Endothelial cell of umbilical vein (primary cell): ENCODE measurements around the gene UBE3B. TPM values are rescaled to one million over a fixed set of nuclear protein-coding genes. Genes with fewer than 3 reads are reported as not detected.

Experiments
- BruUV-seq: library from RNA; stranded (reverse); fragments of 400-500 nt; replicated peaks from 2 replicates; lab custom pipeline; 2021; lab: Mats Ljungman, UMichigan
- CTCF ChIA-PET: fragments of 300-600, 350-600 bp; sonication (Branson Sonifier 250); formaldehyde crosslinking; loops from one replicate; lab custom pipeline; 2021; ENCODE audit warnings: antibody characterized with exemption, inconsistent platforms; lab: Charles Lee
- POLR2A ChIA-PET: fragments of 300-600, 350-600 bp; sonication (Branson Sonifier 250); formaldehyde crosslinking; loops from one replicate; lab custom pipeline; 2021; ENCODE audit warnings: antibody characterized with exemption, inconsistent platforms; lab: Charles Lee
- DNase-seq: peaks from one replicate; pipeline ENCODE4 v3.0.0-alpha.2; 2011; ENCODE audit warnings: low read depth, low spot score
- FAIRE-seq: peaks from 2 replicates; lab custom pipeline; 2011; peaks lifted over from hg19 to GRCh38; lab: Jason Lieb, UNC
- H2AFZ ChIP-seq: 2 replicates; pipeline ENCODE4 v1.6.0; 2012; ENCODE audit warnings: low read depth, low read length, control low read depth, inconsistent platforms
- H3K27ac ChIP-seq: 2 replicates; pipeline ENCODE4 v1.5.1; 2011; ENCODE audit warnings: low read depth, mild to moderate bottlenecking, control low read depth, low read length, moderate library complexity; ENCODE audit not compliant: insufficient read depth
- H3K27me3 ChIP-seq, 2 experiments: 2 replicates each; pipeline versions ENCODE4 v1.6.0 to v1.6.1; 2011; ENCODE audit warnings: low read length in 2 of 2, mixed read lengths in 1 of 2; ENCODE audit not compliant: control insufficient read depth in 2 of 2, insufficient read depth in 2 of 2
- H3K36me3 ChIP-seq, 2 experiments: 2 replicates in 1 of 2; 3 replicates in 1 of 2; pipeline ENCODE4 v1.5.1; 2011; ENCODE audit warnings: low read length in 2 of 2, mild to moderate bottlenecking in 1 of 2, moderate library complexity in 1 of 2; ENCODE audit not compliant: control insufficient read depth in 2 of 2, insufficient read depth in 2 of 2; ENCODE audit errors: extremely low read depth in 1 of 2
- H3K4me1 ChIP-seq: 3 replicates; pipeline ENCODE4 v1.5.1; 2011; ENCODE audit warnings: mild to moderate bottlenecking, low read length; ENCODE audit not compliant: control insufficient read depth, insufficient read depth; ENCODE audit errors: extremely low read depth
- H3K4me2 ChIP-seq: 2 replicates; pipeline ENCODE4 v1.6.1; 2011; ENCODE audit warnings: low read length, control low read depth, mixed read lengths; ENCODE audit not compliant: insufficient read depth
- H3K4me3 ChIP-seq, 3 experiments: fragments of 200-600 bp in 1 of 3; sonication (generic), shearing (Covaris generic) in 1 of 3; replicated peaks in 1 of 3; 2 replicates each; pipeline ENCODE4 v1.5.1; 2011 to 2016; ENCODE audit warnings: control low read depth in 3 of 3, low read length in 3 of 3, mild to moderate bottlenecking in 2 of 3, inconsistent platforms in 1 of 3, low read depth in 1 of 3, moderate library complexity in 1 of 3; ENCODE audit not compliant: insufficient read depth in 1 of 3
- H3K79me2 ChIP-seq: 2 replicates; pipeline ENCODE4 v1.6.0; 2012; ENCODE audit warnings: low read length, inconsistent platforms; ENCODE audit not compliant: control insufficient read depth, insufficient read depth
- H3K9ac ChIP-seq: replicated peaks from 2 replicates; pipeline ENCODE3; 2011; ENCODE audit warnings: low read length, control low read depth; ENCODE audit not compliant: insufficient read depth; ENCODE audit errors: extremely low read depth
- H3K9me1 ChIP-seq: replicated peaks from 3 replicates; pipeline ENCODE4 v1.6.0; 2011; ENCODE audit warnings: mild to moderate bottlenecking, low read length; ENCODE audit not compliant: control insufficient read depth, insufficient read depth; ENCODE audit errors: extremely low read depth
- H3K9me3 ChIP-seq: replicated peaks from 2 replicates; pipeline ENCODE4 v1.5.1; 2012; ENCODE audit warnings: low read length, inconsistent platforms; ENCODE audit not compliant: control insufficient read depth, insufficient read depth
- H4K20me1 ChIP-seq: replicated peaks from 2 replicates; pipeline ENCODE3; 2011; ENCODE audit warnings: mild to moderate bottlenecking, low read length; ENCODE audit not compliant: control insufficient read depth, insufficient read depth; ENCODE audit errors: extremely low read depth
- CTCF ChIP-seq, 2 donors: IDR thresholded peaks; 1 replicate in 1 of 2; 2 replicates in 1 of 2; pipeline ENCODE4 v1.5.1; 2011; ENCODE audit warnings: low read length in 2 of 2, mild to moderate bottlenecking in 2 of 2, moderate library complexity in 2 of 2, control low read depth in 1 of 2, inconsistent platforms in 1 of 2, low read depth in 1 of 2; ENCODE audit not compliant: insufficient read depth in 1 of 2; ENCODE audit errors: extremely low read depth in 1 of 2
- FOS ChIP-seq: IDR thresholded peaks from 2 replicates; pipeline ENCODE4 v1.6.1; 2011; ENCODE audit warnings: mild to moderate bottlenecking, low read length, moderate library complexity, borderline replicate concordance; ENCODE audit not compliant: insufficient read depth
- GATA2 ChIP-seq: IDR thresholded peaks from 2 replicates; pipeline ENCODE4 v1.7.0; 2011; ENCODE audit warnings: low read depth, mild to moderate bottlenecking, moderate library complexity, mixed read lengths, low read length; ENCODE audit not compliant: insufficient read length, insufficient read depth
- JUN ChIP-seq: IDR thresholded peaks from 2 replicates; pipeline ENCODE4 v1.6.1; 2011; ENCODE audit warnings: borderline replicate concordance, low read depth; ENCODE audit not compliant: insufficient read length, insufficient read depth
- MAX ChIP-seq: IDR thresholded peaks from 2 replicates; pipeline ENCODE4 v1.6.1; 2011; ENCODE audit not compliant: insufficient read depth, insufficient read length
- POLR2AphosphoS5 ChIP-seq: IDR thresholded peaks from 2 replicates; pipeline ENCODE4 v1.6.1; 2012; ENCODE audit warnings: low read depth, mild to moderate bottlenecking, control low read depth, low read length, moderate library complexity; ENCODE audit not compliant: insufficient read depth
- dilution Hi-C: fragments of 300-500 bp; cut with MboI; formaldehyde crosslinking; loops from one replicate; pipeline ENCODE4 v1.15.0; 2019; ENCODE audit warnings: low sequenced_read_pairs; ENCODE audit not compliant: extremely low pct_ligation_motif_present
- intact Hi-C: fragments of 100-400 bp; cut with micrococcal nuclease; formaldehyde crosslinking; loops from one replicate; pipeline ENCODE4 v1.10.0; 2022
- polyA plus RNA-seq, 4 experiments: library from polyadenylated mRNA; depleted of rRNA in 3 of 4; stranded (reverse) in 3 of 4; unstranded in 1 of 4; fragments of >200 nt; gene quantifications; 2 replicates each; pipeline versions ENCODE4 v1.2.1 to v1.2.3, GENCODE V29; 2011 to 2012; ENCODE audit warnings: missing spikeins in 1 of 4
- total RNA-seq: library from RNA; stranded (reverse); gene quantifications from 2 replicates; pipeline ENCODE4 v1.2.3, GENCODE V29; 2021

UBE3B gene
- total and polyA plus RNA-seq, 2 donors (not counting 3 experiments of a cell fraction or from before 2014, with no cell fraction given): 24.9 to 40.8 TPM

GRCh38 chr12:109539508-109539907, 62.1 kb downstream of the UBE3B start:
- Histone ChIP-seq H4K20me1 (no peaks in the 10 kb centered on the region), H3K27ac (no peak overlapping the region), H3K4me1 (peaks cover 13% of the 10 kb centered on the region), H3K4me2 (peak overlapping the region; percentile 45), H3K36me3 (no peaks in the 10 kb centered on the region), H3K4me3 (no peak overlapping the region), H3K9me1 (no peaks in the 10 kb centered on the region), H2AFZ (peak overlapping the region; percentile 64), H3K9ac (no peak overlapping the region), H3K27me3 (no peaks in the 10 kb centered on the region), H3K9me3 (no peaks in the 10 kb centered on the region), H3K79me2 (no peaks in the 10 kb centered on the region)
- no peak for TF ChIP-seq MAX
- TF ChIP-seq GATA2: peak; percentile 21
- peak; percentile 58 for TF ChIP-seq JUN
- TF ChIP-seq POLR2AphosphoS5: no peak
- no peak for TF ChIP-seq CTCF (IDR thresholded peaks at IDR 0.05; ENCODE audit: extremely low read depth in 1 of 2, insufficient read depth in 1 of 2, low read depth in 1 of 2, low read length in 2 of 2)
- TF ChIP-seq FOS: peak; percentile 83
- dilution Hi-C loops (no loop called here), intact Hi-C loops (no loop called here)
- ChIA-PET POLR2A (no interaction called here), CTCF (interaction anchor here (0.7 to 2.4 kb wide), 5 partner anchors 10 to 236 kb away, joined by 3 to 10 read pairs (median 5); no protein-coding TSS in a partner anchor)
- DNase-seq: peak; percentile 44
- BruUV-seq: no TSS peak
- FAIRE-seq: peak; percentile 93
